T-cell (primary cell): ENCODE results near the gene P2RX1. TPM values are rescaled to one million over a fixed set of nuclear protein-coding genes. Genes with fewer than 3 reads are reported as not detected.

Source experiments
- ATAC-seq, 4 experiments: fragments of 200-7000 bp in 3 of 4; fragments of 150-1000 bp in 1 of 4; cut with Tn5 transposase; replicated peaks in 1 of 4; 1 replicate in 3 of 4; 2 replicates in 1 of 4; pipeline ENCODE4 v1.10.0; 2021; ENCODE audit warnings: moderate library complexity in 3 of 4, mild to moderate bottlenecking in 2 of 4, moderate number of reproducible peaks in 1 of 4
- CTCF ChIA-PET, 2 donors: fragments of 300-600 bp; sonication (Branson Sonifier 250); formaldehyde crosslinking; loops; one replicate each; lab custom pipeline; 2022; ENCODE audit warnings: antibody characterized with exemption in 2 of 2; lab: Charles Lee
- POLR2A ChIA-PET, 2 donors: fragments of 300-600 bp; sonication (Branson Sonifier 250); formaldehyde crosslinking; loops; one replicate each; lab custom pipeline; 2022; ENCODE audit warnings: antibody characterized with exemption in 2 of 2; lab: Charles Lee
- DNase-seq, 35 experiments: peaks; one replicate each; pipeline versions ENCODE4 v3.0.0 to v3.0.0-alpha.2; 2013 to 2023
- H3K27ac ChIP-seq: one replicate; pipeline ENCODE4 v1.5.1; 2013; ENCODE audit warnings: low read length
- H3K27me3 ChIP-seq, 2 experiments: replicated peaks in 1 of 2; 1 replicate in 1 of 2; 2 replicates in 1 of 2; pipeline versions ENCODE4 v1.6.1 to v1.7.0; 2013; ENCODE audit warnings: low read length in 1 of 2, mixed read lengths in 1 of 2; ENCODE audit not compliant: control insufficient read depth in 2 of 2, insufficient read depth in 2 of 2; ENCODE audit errors: extremely low read depth in 1 of 2
- H3K36me3 ChIP-seq, 2 donors: 1 replicate in 1 of 2; 2 replicates in 1 of 2; pipeline versions ENCODE4 v1.6.1 to v1.7.0; 2013; ENCODE audit warnings: low read length in 1 of 2; ENCODE audit not compliant: control insufficient read depth in 2 of 2, insufficient read depth in 1 of 2; ENCODE audit errors: extremely low read depth in 1 of 2
- H3K4me1 ChIP-seq, 2 experiments: 1 replicate in 1 of 2; 2 replicates in 1 of 2; pipeline versions ENCODE4 v1.6.1 to v1.7.0; 2013; ENCODE audit warnings: low read length in 2 of 2, mixed read lengths in 1 of 2; ENCODE audit not compliant: insufficient read depth in 2 of 2, control insufficient read depth in 1 of 2; ENCODE audit errors: extremely low read depth in 1 of 2
- H3K4me3 ChIP-seq, 2 donors: 1 replicate in 1 of 2; 2 replicates in 1 of 2; pipeline versions ENCODE4 v1.5.1 to v1.7.0; 2013; ENCODE audit warnings: mild to moderate bottlenecking in 2 of 2, low read length in 1 of 2, moderate library complexity in 1 of 2; ENCODE audit not compliant: control insufficient read depth in 1 of 2; ENCODE audit errors: extremely low read depth in 1 of 2
- H3K9me3 ChIP-seq: 2 replicates; pipeline ENCODE4 v1.7.0; 2013
- H3K27ac Mint-ChIP-seq, 2 donors: one replicate each; pipeline ENCODE4 v1.8.0; 2020 to 2021; ENCODE audit warnings: mild to moderate bottlenecking in 2 of 2, mixed read lengths in 2 of 2
- H3K27me3 Mint-ChIP-seq, 2 donors: one replicate each; pipeline ENCODE4 v1.8.0; 2021 to 2022; ENCODE audit warnings: mixed read lengths in 2 of 2
- H3K36me3 Mint-ChIP-seq: one replicate; pipeline ENCODE4 v1.8.0; 2021; ENCODE audit warnings: mixed read lengths
- H3K4me1 Mint-ChIP-seq, 3 donors: one replicate each; pipeline ENCODE4 v1.8.0; 2020 to 2022; ENCODE audit warnings: mixed read lengths in 3 of 3, mild to moderate bottlenecking in 1 of 3
- H3K4me3 Mint-ChIP-seq, 3 donors: one replicate each; pipeline ENCODE4 v1.8.0; 2020 to 2022; ENCODE audit warnings: mild to moderate bottlenecking in 3 of 3, mixed read lengths in 3 of 3, moderate library complexity in 3 of 3
- H3K9me3 Mint-ChIP-seq, 3 donors: one replicate each; pipeline ENCODE4 v1.8.0; 2020 to 2022; ENCODE audit warnings: mixed read lengths in 3 of 3
- WGBS: methylation state at CpG from one replicate; pipeline ENCODE4 v1.1.5; 2013; ENCODE audit warnings: missing lambda C conversion rate; ENCODE audit not compliant: insufficient coverage; 5-methylcytosine and 5-hydroxymethylcytosine counted together
- total RNA-seq, 35 experiments: library from RNA in 6 of 35; stranded (reverse) in 6 of 35; fragments of 120-200 nt in 1 of 35; gene quantifications; one replicate each; pipeline versions ENCODE4 v1.2.1 to v1.2.4 and lab custom pipeline; 2013 to 2026

Gene P2RX1
- total RNA-seq, 5 donors from 2014 or later (not counting 1 experiment from before 2014, with no cell fraction given), result 0.95 to 3.3 (median 1.2) TPM

DNA sequence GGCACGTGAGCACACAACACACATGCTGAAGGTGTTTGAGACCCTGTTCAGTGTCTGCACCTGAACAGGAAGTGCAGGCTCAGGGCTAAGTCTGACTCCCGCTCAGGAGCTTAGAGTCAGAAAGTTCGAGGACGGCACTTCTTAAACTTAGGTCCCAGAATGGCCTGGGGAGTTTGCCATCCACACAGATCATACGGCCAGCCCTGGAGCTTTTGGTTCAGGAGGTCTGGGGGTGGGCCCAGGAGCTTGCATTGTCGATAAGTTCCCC is 19.4 kb downstream of the P2RX1 start:
- Mint-ChIP-seq H3K27ac (no peak overlapping the region), H3K36me3 (no peaks in the 10 kb centered on the region), H3K4me3 (no peak overlapping the region), H3K27me3 (no peaks in the 10 kb centered on the region), H3K9me3 (no peaks in the 10 kb centered on the region), H3K4me1 (peaks cover 11 to 15% (median 13%) of the 10 kb centered on the region in 3 donors)
- Histone ChIP-seq H3K4me1 (peaks cover 5 to 15% of the 10 kb centered on the region in 2 experiments), H3K27ac (no peak overlapping the region), H3K9me3 (no peaks in the 10 kb centered on the region), H3K36me3 (no peaks in the 10 kb centered on the region), H3K4me3 (no peak overlapping the region), H3K27me3 (no peaks in the 10 kb centered on the region)
- ChIA-PET POLR2A (no interaction called here), CTCF (interaction anchor here in 1 of 2 donors (1.0 to 1.2 kb wide), 2 partner anchors 10 to 15 kb away, joined by 3 read pairs; no protein-coding TSS in a partner anchor)
- WGBS, result 74% methylated on average over 6 of the region's 6 CpGs
- DNase-seq (no peak), ATAC-seq (no peak)

DNA sequence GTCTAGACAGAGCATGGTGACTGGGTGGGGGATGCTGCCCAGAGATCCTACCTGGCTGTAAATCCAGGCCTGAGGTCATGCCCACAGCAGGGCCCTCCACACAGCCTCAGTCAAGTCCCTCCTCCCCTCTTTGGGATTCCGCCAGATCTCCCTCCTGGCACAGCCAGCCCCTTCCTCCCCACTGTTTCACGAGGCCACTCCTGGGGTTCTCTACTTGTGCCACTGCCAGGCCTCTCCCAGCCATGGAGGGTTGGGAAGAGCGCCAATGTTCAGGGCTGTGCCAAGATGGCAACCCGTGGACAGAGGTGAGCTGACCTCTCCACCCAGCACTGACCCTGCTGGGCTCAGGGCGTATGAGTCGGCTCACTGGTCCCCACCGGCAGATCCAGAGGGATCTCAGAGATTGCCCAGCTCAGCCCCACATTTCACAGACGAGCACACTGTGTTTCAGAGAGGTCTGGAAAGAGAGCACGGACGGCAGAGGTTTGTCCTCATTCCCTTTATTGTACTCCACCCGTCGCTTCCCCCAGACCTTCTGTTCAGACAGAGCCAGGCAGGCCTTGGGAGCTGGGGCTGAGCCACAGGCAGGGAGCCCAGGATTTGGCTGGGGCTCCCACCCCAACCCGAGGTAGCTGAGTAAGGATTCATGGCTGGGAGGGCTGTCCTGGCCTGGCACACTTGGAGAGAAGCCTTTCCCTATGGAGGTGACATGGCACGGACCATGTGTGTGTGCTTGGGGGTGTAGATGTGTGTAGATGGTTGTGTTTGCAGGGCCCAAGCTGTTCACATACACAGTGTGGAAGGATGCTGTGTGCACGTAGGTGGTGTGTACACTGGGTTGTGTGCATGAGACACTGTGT is 19.9 kb downstream of the P2RX1 start:
- peaks cover 17 to 20% (median 19%) of the 10 kb centered on the region in 3 donors for H3K4me1 Mint-ChIP-seq
- no peaks in the 10 kb centered on the region for H3K27me3 Mint-ChIP-seq
- 86% methylated on average over 7 of the region's 15 CpGs for WGBS
- H3K27ac Mint-ChIP-seq, result no peak overlapping the region
- Histone ChIP-seq H3K27ac (no peak overlapping the region), H3K4me3 (no peak overlapping the region), H3K36me3 (no peaks in the 10 kb centered on the region), H3K9me3 (no peaks in the 10 kb centered on the region), H3K27me3 (no peaks in the 10 kb centered on the region), H3K4me1 (peaks cover 6 to 20% of the 10 kb centered on the region in 2 experiments)
- ChIA-PET POLR2A (no interaction called here), CTCF (interaction anchor here in 1 of 2 donors (1.2 kb wide), 1 partner anchor 11 kb away, joined by 3 read pairs; no protein-coding TSS in a partner anchor)
- no peak for DNase-seq
- H3K36me3 Mint-ChIP-seq, result no peaks in the 10 kb centered on the region
- H3K4me3 Mint-ChIP-seq, result no peak overlapping the region
- H3K9me3 Mint-ChIP-seq, result no peaks in the 10 kb centered on the region
- no peak for ATAC-seq

DNA sequence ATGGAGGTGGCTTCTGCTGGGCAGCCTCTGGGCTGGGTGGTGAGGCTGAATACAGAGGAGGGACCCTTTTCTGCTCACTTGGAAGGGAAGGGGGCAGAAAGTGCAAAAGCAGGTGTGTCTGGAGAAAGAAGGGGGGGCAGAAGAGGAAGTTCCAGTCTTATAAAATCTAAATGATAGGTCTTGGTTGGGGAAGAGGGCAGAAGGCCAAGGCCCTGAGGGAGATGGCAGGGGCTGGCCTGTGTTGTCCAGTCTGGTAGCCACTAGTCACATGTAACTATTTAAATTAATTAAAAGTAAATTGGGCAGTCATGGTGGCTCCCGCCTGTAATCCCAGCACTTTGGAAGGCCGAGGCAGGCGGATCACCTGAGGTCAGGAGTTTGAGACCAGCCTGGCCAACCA is 20.9 kb downstream of the P2RX1 start:
- no peak for ATAC-seq
- CTCF ChIA-PET, result interaction anchor here in 1 of 2 donors (1.4 kb wide), 1 partner anchor 18 kb away, joined by 8 read pairs; no protein-coding TSS in a partner anchor
- Mint-ChIP-seq H3K9me3 (no peaks in the 10 kb centered on the region), H3K36me3 (no peaks in the 10 kb centered on the region), H3K27me3 (no peaks in the 10 kb centered on the region), H3K4me1 (peaks cover 26 to 27% (median 27%) of the 10 kb centered on the region in 3 donors), H3K4me3 (no peak overlapping the region), H3K27ac (no peak overlapping the region)
- WGBS, result no CpG with 5 or more reads among the region's 3 CpGs
- POLR2A ChIA-PET, result interaction anchor here in 1 of 2 donors (0.6 kb wide), 2 partner anchors 225 to 898 kb away, joined by 3 to 4 read pairs; no protein-coding TSS in a partner anchor
- no peaks in the 10 kb centered on the region for H3K36me3 ChIP-seq
- H3K4me3 ChIP-seq, result no peak overlapping the region
- no peaks in the 10 kb centered on the region for H3K9me3 ChIP-seq
- peaks cover 6 to 26% of the 10 kb centered on the region in 2 experiments for H3K4me1 ChIP-seq
- no peak for DNase-seq
- no peak overlapping the region for H3K27ac ChIP-seq
- no peaks in the 10 kb centered on the region for H3K27me3 ChIP-seq

DNA sequence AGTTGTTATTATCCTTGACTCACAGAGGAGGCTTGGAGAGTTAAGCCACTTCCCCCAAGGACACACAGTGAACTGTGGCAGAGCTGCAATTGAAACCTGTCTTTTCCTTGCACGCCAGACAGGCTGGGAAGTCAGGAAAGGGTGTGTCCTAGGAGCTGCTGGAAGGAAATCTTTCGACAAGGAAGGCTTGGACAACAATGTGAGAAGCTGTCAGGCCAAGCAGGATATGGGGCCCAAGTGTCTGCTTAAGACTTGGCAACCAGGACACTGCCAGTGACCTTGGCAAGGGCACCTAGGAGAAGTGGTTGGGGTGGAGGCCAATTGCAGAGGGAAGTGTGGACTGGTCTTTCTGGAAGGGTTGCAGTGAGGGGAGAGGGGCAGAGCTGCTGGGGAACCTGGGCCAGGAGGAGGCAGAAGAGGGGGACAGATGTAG is 21.3 kb downstream of the P2RX1 start:
- no peak overlapping the region for H3K27ac ChIP-seq
- H3K9me3 ChIP-seq, result no peaks in the 10 kb centered on the region
- ChIA-PET CTCF (interaction anchor here in 1 of 2 donors (1.1 to 1.4 kb wide), 2 partner anchors 19 to 49 kb away, joined by 3 to 8 read pairs; partner anchors contain the start of gene NCBP3), POLR2A (interaction anchor here in 1 of 2 donors (0.6 kb wide), 2 partner anchors 224 to 899 kb away, joined by 3 to 4 read pairs; no protein-coding TSS in a partner anchor)
- H3K36me3 Mint-ChIP-seq, result no peaks in the 10 kb centered on the region
- H3K27ac Mint-ChIP-seq, result peak overlapping the region in 1 of 2 donors; percentile 8
- WGBS, result 81% methylated on average over 2 of the region's 2 CpGs
- DNase-seq (no peak), ATAC-seq (no peak)
- H3K27me3 Mint-ChIP-seq, result no peaks in the 10 kb centered on the region
- H3K4me1 Mint-ChIP-seq, result peaks cover 28 to 29% (median 28%) of the 10 kb centered on the region in 3 donors
- no peak overlapping the region for H3K4me3 Mint-ChIP-seq
- no peak overlapping the region for H3K4me3 ChIP-seq
- H3K9me3 Mint-ChIP-seq, result no peaks in the 10 kb centered on the region
- H3K27me3 ChIP-seq, result no peaks in the 10 kb centered on the region
- no peaks in the 10 kb centered on the region for H3K36me3 ChIP-seq
- H3K4me1 ChIP-seq, result peaks cover 6 to 26% of the 10 kb centered on the region in 2 experiments

DNA sequence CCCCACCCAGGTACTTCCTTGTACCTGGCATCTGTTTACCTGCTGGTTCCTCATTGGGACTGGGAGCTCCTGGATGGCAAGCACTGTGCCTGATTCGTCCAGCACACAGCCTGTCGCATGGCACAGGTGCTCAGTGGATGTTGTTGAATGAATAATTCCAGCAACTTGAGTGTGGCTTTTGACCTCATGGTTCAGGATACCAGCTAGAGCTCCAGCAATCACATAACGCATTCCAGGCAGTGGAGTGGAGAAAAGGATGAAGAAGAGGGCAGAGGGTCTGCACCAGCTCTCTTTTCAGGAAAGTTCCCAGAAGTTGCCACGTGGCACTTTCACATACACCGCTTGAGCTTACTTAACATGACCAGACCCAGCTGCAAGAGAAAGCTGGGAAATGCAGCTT is 22.1 kb downstream of the P2RX1 start:
- POLR2A ChIA-PET, result interaction anchor here in 1 of 2 donors (0.5 to 0.7 kb wide), 2 partner anchors 19 to 69 kb away, joined by 3 read pairs; no protein-coding TSS in a partner anchor
- Mint-ChIP-seq H3K9me3 (no peaks in the 10 kb centered on the region), H3K27me3 (no peaks in the 10 kb centered on the region), H3K4me3 (peak overlapping the region; percentile 71 to 81 (median 77)), H3K4me1 (peaks cover 28 to 29% (median 28%) of the 10 kb centered on the region in 3 donors), H3K36me3 (no peaks in the 10 kb centered on the region), H3K27ac (peak overlapping the region in 1 of 2 donors; percentile 83)
- H3K27me3 ChIP-seq, result no peaks in the 10 kb centered on the region
- CTCF ChIA-PET, result interaction anchor here in 1 of 2 donors (1.1 to 1.4 kb wide), 2 partner anchors 20 to 48 kb away, joined by 3 to 8 read pairs; partner anchors contain the start of gene NCBP3
- H3K36me3 ChIP-seq, result no peaks in the 10 kb centered on the region
- no peak overlapping the region for H3K27ac ChIP-seq
- H3K4me3 ChIP-seq, result no peak overlapping the region
- no peaks in the 10 kb centered on the region for H3K9me3 ChIP-seq
- DNase-seq (no peak), ATAC-seq (no peak)
- 97% methylated on average over 4 of the region's 5 CpGs for WGBS
- H3K4me1 ChIP-seq, result peaks cover 6 to 26% of the 10 kb centered on the region in 2 experiments

DNA sequence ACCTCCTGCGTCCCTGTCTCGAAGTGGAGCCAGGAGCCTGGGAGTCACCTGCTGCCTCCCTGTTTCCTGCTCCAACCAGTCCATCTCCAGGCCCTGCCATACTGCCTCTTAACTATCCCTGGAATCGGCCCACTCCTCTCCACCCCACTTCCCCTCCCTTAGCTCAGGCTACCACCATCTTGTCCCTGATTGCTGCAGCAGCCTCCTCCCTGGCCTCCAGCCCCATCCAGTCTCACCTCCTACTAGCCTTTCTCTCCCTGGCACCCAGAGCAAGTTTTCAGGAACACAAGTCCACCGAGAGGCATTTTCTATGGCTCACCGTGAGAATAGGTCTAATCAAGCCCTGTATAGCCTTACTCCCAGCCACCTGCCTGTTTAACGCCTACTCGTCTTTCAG is 22.5 kb downstream of the P2RX1 start:
- CTCF ChIA-PET, result interaction anchor here (0.6 to 1.4 kb wide), 3 partner anchors 20 to 52 kb away, joined by 3 to 8 read pairs (median 7); partner anchors contain the start of gene NCBP3 (in 1 of the 2)
- POLR2A ChIA-PET, result interaction anchor here in 1 of 2 donors (0.5 to 0.7 kb wide), 2 partner anchors 19 to 69 kb away, joined by 3 read pairs; no protein-coding TSS in a partner anchor

More for the DNA sequence above, 22.5 kb downstream of the P2RX1 start:
- H3K27me3 Mint-ChIP-seq, result no peaks in the 10 kb centered on the region
- no peaks in the 10 kb centered on the region for H3K9me3 Mint-ChIP-seq
- peaks cover 28 to 34% (median 30%) of the 10 kb centered on the region in 3 donors for H3K4me1 Mint-ChIP-seq
- WGBS, result 62% methylated on average over 5 of the region's 7 CpGs
- H3K9me3 ChIP-seq, result no peaks in the 10 kb centered on the region
- H3K36me3 ChIP-seq, result no peaks in the 10 kb centered on the region
- H3K27ac Mint-ChIP-seq, result peak overlapping the region; percentile 83 to 89
- no peaks in the 10 kb centered on the region for H3K27me3 ChIP-seq
- H3K4me3 ChIP-seq, result peak overlapping the region in 1 of 2 donors; percentile 56
- no peaks in the 10 kb centered on the region for H3K36me3 Mint-ChIP-seq
- peak overlapping the region; percentile 71 to 81 (median 77) for H3K4me3 Mint-ChIP-seq
- ATAC-seq, result no peak
- no peak for DNase-seq
- peaks cover 6 to 29% of the 10 kb centered on the region in 2 experiments for H3K4me1 ChIP-seq
- H3K27ac ChIP-seq, result peak overlapping the region; percentile 55
